Cerebellar cortex (tissue), 1 donor: ENCODE data around the gene MALSU1.

Experiments used
- DNase-seq: peaks from one replicate; pipeline ENCODE4 v3.0.0-alpha.2; 2015; ENCODE audit warnings: low spot score

MALSU1 gene

GRCh38 chr7:23335621-23336020, 36.5 kb downstream of the MALSU1 start:
- DNase-seq = no peak

GRCh38 chr7:23336086-23336485, 36.9 kb downstream of the MALSU1 start:
- no peak for DNase-seq

GRCh38 chr7:23336799-23337283, 37.7 kb downstream of the MALSU1 start:
- DNase-seq = no peak

GRCh38 chr7:23337374-23337773, 38.2 kb downstream of the MALSU1 start:
- DNase-seq = no peak

- no peak for DNase-seq
Measured at GRCh38 chr7:23338439-23338838, 39.3 kb downstream of the MALSU1 start.

GRCh38 chr7:23338863-23339262, 39.7 kb downstream of the MALSU1 start:
- no peak for DNase-seq

GRCh38 chr7:23341846-23342598, 42.9 kb downstream of the MALSU1 start:
- DNase-seq = no peak

- DNase-seq = no peak
Measured at GRCh38 chr7:23343102-23343501, 44.0 kb downstream of the MALSU1 start.

- no peak for DNase-seq
Measured at GRCh38 chr7:23343806-23344475, 44.8 kb downstream of the MALSU1 start.

- no peak for DNase-seq
Measured at GRCh38 chr7:23345601-23346000, 46.5 kb downstream of the MALSU1 start.

- DNase-seq = no peak
Measured at GRCh38 chr7:23346316-23346715, 47.2 kb downstream of the MALSU1 start.

GRCh38 chr7:23347033-23347681, 48.0 kb downstream of the MALSU1 start:
- no peak for DNase-seq

GRCh38 chr7:23347682-23348180, 48.6 kb downstream of the MALSU1 start:
- DNase-seq = no peak

GRCh38 chr7:23349484-23350157, 50.5 kb downstream of the MALSU1 start:
- no peak for DNase-seq

GRCh38 chr7:23350466-23350865, 51.3 kb downstream of the MALSU1 start:
- DNase-seq = no peak

GRCh38 chr7:23353172-23353571, 54.0 kb downstream of the MALSU1 start:
- DNase-seq = no peak

GRCh38 chr7:23356168-23356567, 57.0 kb downstream of the MALSU1 start:
- DNase-seq = no peak

GRCh38 chr7:23356726-23357125, 57.6 kb downstream of the MALSU1 start:
- no peak for DNase-seq

GRCh38 chr7:23357190-23358093, 58.3 kb downstream of the MALSU1 start:
- DNase-seq = peak; percentile 19

GRCh38 chr7:23358152-23358674, 59.1 kb downstream of the MALSU1 start:
- no peak for DNase-seq
